Loucy (cell line): ENCODE data around the gene GPI.
"Not testable (repeated sequence)": the region's sequence is repeated elsewhere in the genome, so short reads cannot be mapped to it uniquely, and the experiment has no call there.

ENCODE experiments used
- H2AFZ ChIP-seq: fragments of 200-600 bp; sonication (generic); 2 replicates; pipeline ENCODE4 v1.6.0; 2016; ENCODE audit warnings: antibody characterized with exemption, mild to moderate bottlenecking, low read length, moderate library complexity
- H3F3A ChIP-seq: fragments of 200-600 bp; 2 replicates; pipeline ENCODE4 v1.6.0; 2016; ENCODE audit warnings: antibody characterized with exemption, low read depth, mild to moderate bottlenecking
- H3K27me3 ChIP-seq: fragments of 200-600 bp; sonication (generic); 2 replicates; pipeline ENCODE4 v1.6.1; 2014; ENCODE audit warnings: low read length, mild to moderate bottlenecking; ENCODE audit not compliant: insufficient read depth, poor library complexity, severe bottlenecking
- H3K36me3 ChIP-seq: fragments of 200-600 bp; sonication (generic); 2 replicates; pipeline ENCODE4 v1.6.1; 2016; ENCODE audit warnings: low read length; ENCODE audit not compliant: insufficient read depth
- H3K4me1 ChIP-seq: fragments of 200-600 bp; sonication (generic); 2 replicates; pipeline ENCODE4 v1.5.1; 2014; ENCODE audit warnings: low read length, mild to moderate bottlenecking; ENCODE audit not compliant: insufficient read depth, poor library complexity, severe bottlenecking
- H3K4me2 ChIP-seq: fragments of 200-600 bp; sonication (generic); 2 replicates; pipeline ENCODE4 v1.6.0; 2014; ENCODE audit warnings: antibody characterized with exemption, low read length, low read depth, mild to moderate bottlenecking; ENCODE audit not compliant: poor library complexity, severe bottlenecking
- H3K4me3 ChIP-seq: fragments of 200-600 bp; sonication (generic); 2 replicates; pipeline ENCODE4 v1.5.1; 2014; ENCODE audit warnings: low read length, mild to moderate bottlenecking, mixed read lengths; ENCODE audit not compliant: poor library complexity, severe bottlenecking
- H3K79me2 ChIP-seq: fragments of 200-600 bp; sonication (generic); 2 replicates; pipeline ENCODE4 v1.6.1; 2014; ENCODE audit warnings: low read length; ENCODE audit not compliant: insufficient read depth
- H3K9ac ChIP-seq: fragments of 200-600 bp; sonication (generic); 2 replicates; pipeline ENCODE4 v1.6.0; 2014; ENCODE audit warnings: mild to moderate bottlenecking, low read depth, low read length, moderate library complexity; ENCODE audit not compliant: poor library complexity, severe bottlenecking
- H3K9me2 ChIP-seq: fragments of 200-600 bp; sonication (generic); replicated peaks from 2 replicates; pipeline ENCODE4 v1.6.1; 2016; ENCODE audit warnings: low read depth, low read length, mixed read lengths
- H3K9me3 ChIP-seq: fragments of 200-600 bp; sonication (generic); 2 replicates; pipeline ENCODE4 v1.6.1; 2014; ENCODE audit warnings: mild to moderate bottlenecking, antibody characterized with exemption, low read length, low read depth; ENCODE audit not compliant: insufficient read depth
- H4K20me1 ChIP-seq: fragments of 200-600 bp; sonication (generic); 2 replicates; pipeline ENCODE4 v1.6.0; 2014; ENCODE audit warnings: antibody characterized with exemption, low read length, mild to moderate bottlenecking; ENCODE audit not compliant: insufficient read depth, poor library complexity, severe bottlenecking
- EZH2phosphoT487 ChIP-seq: fragments of 200-600 bp; IDR thresholded peaks from 2 replicates; pipeline ENCODE4 v1.6.1; 2018; ENCODE audit warnings: antibody characterized with exemption, mild to moderate bottlenecking, moderate library complexity, borderline replicate concordance
- TF ChIP-seq, protein P1 (sequence below): fragments of 200-600 bp; sonication (generic); conservative IDR thresholded peaks from 2 replicates; pipeline ENCODE4 v1.5.1; 2014; ENCODE audit warnings: mild to moderate bottlenecking, antibody characterized with exemption, low read length

GPI gene

DNA sequence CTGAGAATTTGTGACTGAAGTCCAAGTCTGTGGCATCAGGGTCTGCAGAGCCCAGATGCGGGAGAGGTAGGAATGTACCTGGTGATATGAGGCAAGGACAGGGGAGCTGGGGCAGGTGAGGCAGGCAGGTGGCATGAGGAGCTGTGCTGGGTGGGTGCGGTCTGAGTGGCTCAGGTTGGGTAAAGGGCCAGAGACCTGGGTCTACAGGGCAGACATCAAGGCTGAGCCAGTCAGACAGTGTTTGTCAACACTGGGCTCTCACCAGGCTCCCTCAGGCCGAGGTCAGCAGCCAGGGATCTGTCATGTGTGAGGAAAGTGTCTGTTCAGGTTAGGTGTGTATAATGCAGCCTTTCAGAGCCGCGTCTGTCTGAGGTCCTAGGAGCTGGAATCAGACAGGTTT, 18.6 kb downstream of the GPI start:
- Histone ChIP-seq H2AFZ (no peak overlapping the region), H4K20me1 (no peaks in the 10 kb centered on the region), H3K9me2 (no peaks in the 10 kb centered on the region), H3K9me3 (no peaks in the 10 kb centered on the region), H3F3A (no peaks in the 10 kb centered on the region), H3K36me3 (peaks cover 90% of the 10 kb centered on the region; the same call in 1 of the 2 replicates), H3K4me2 (no peak overlapping the region), H3K4me1 (no peaks in the 10 kb centered on the region), H3K9ac (no peak overlapping the region), H3K4me3 (no peak overlapping the region), H3K27me3 (no peaks in the 10 kb centered on the region), H3K79me2 (no peaks in the 10 kb centered on the region)
- TF ChIP-seq EZH2phosphoT487 = no peak

- Histone ChIP-seq H3K9ac (no peak overlapping the region), H3K79me2 (peaks cover 5% of the 10 kb centered on the region; the same call in 1 of the 2 replicates), H3K27me3 (no peaks in the 10 kb centered on the region), H3K4me1 (no peaks in the 10 kb centered on the region), H3K9me3 (no peaks in the 10 kb centered on the region), H4K20me1 (no peaks in the 10 kb centered on the region), H2AFZ (no peak overlapping the region), H3K36me3 (peaks cover 87% of the 10 kb centered on the region; the same call in 1 of the 2 replicates), H3K9me2 (no peaks in the 10 kb centered on the region), H3F3A (no peaks in the 10 kb centered on the region), H3K4me3 (no peak overlapping the region), H3K4me2 (no peak overlapping the region)
- no peak for TF ChIP-seq EZH2phosphoT487
- TF ChIP-seq, protein P1, sequence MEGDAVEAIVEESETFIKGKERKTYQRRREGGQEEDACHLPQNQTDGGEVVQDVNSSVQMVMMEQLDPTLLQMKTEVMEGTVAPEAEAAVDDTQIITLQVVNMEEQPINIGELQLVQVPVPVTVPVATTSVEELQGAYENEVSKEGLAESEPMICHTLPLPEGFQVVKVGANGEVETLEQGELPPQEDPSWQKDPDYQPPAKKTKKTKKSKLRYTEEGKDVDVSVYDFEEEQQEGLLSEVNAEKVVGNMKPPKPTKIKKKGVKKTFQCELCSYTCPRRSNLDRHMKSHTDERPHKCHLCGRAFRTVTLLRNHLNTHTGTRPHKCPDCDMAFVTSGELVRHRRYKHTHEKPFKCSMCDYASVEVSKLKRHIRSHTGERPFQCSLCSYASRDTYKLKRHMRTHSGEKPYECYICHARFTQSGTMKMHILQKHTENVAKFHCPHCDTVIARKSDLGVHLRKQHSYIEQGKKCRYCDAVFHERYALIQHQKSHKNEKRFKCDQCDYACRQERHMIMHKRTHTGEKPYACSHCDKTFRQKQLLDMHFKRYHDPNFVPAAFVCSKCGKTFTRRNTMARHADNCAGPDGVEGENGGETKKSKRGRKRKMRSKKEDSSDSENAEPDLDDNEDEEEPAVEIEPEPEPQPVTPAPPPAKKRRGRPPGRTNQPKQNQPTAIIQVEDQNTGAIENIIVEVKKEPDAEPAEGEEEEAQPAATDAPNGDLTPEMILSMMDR = no peak
Measured at GRCh38 chr19:34386645-34387445, 21.8 kb downstream of the GPI start.

- peaks cover 5% of the 10 kb centered on the region; the same call in 1 of the 2 replicates for H3K79me2 ChIP-seq
- no peaks in the 10 kb centered on the region for H3K4me1 ChIP-seq
Measured at GRCh38 chr19:34387446-34387810, 22.4 kb downstream of the GPI start.

GRCh38 chr19:34388745-34389144, 23.7 kb downstream of the GPI start:
- H3K9me2 ChIP-seq, H4K20me1 ChIP-seq, H3K4me2 ChIP-seq, H2AFZ ChIP-seq, H3K27me3 ChIP-seq, H3K9me3 ChIP-seq, H3K9ac ChIP-seq, H3F3A ChIP-seq, H3K4me3 ChIP-seq, H3K4me1 ChIP-seq, H3K79me2 ChIP-seq: not testable (repeated sequence)
- peaks cover 87% of the 10 kb centered on the region; the same call in 1 of the 2 replicates for H3K36me3 ChIP-seq

More at GRCh38 chr19:34387446-34387810, 22.4 kb downstream of the GPI start:
- no peak overlapping the region for H3K9ac ChIP-seq
- peaks cover 5% of the 10 kb centered on the region for H4K20me1 ChIP-seq
- H3K4me3 ChIP-seq = no peak overlapping the region
- H3K4me2 ChIP-seq = no peak overlapping the region
- H2AFZ ChIP-seq = no peak overlapping the region
- peaks cover 87% of the 10 kb centered on the region; the same call in 1 of the 2 replicates for H3K36me3 ChIP-seq
- no peaks in the 10 kb centered on the region for H3K27me3 ChIP-seq
- TF ChIP-seq EZH2phosphoT487 = no peak
- TF ChIP-seq, protein P1 = no peak
- H3K9me3 ChIP-seq = no peaks in the 10 kb centered on the region
- H3K9me2 ChIP-seq = no peaks in the 10 kb centered on the region
- H3F3A ChIP-seq = no peaks in the 10 kb centered on the region
